Measurements from ENCODE around the gene SLC38A10.

SLC38A10 gene

GRCh38 chr17:81254955-81255717 lies 40.0 kb downstream of the SLC38A10 start:
- no peak overlapping the region for H3K4me3 ChIP-seq (ENCODE audit: control insufficient read depth, low read depth, low read length)
- peak; percentile 55 for TF ChIP-seq CTCF (conservative IDR thresholded peaks at IDR 0.05; ENCODE audit: control insufficient read depth, insufficient read depth, low read depth, low read length)
- peak; percentile 68 for DNase-seq (ENCODE audit: low read depth)

GRCh38 chr17:81253358-81254131 lies 41.6 kb downstream of the SLC38A10 start:
- peak; percentile 71 for TF ChIP-seq CTCF (conservative IDR thresholded peaks at IDR 0.05; ENCODE audit: control insufficient read depth, insufficient read depth, low read depth, low read length)
- DNase-seq (ENCODE audit: low read depth) = peak; percentile 44

GRCh38 chr17:81252987-81253329 lies 42.1 kb downstream of the SLC38A10 start:
- no peak for DNase-seq (ENCODE audit: low read depth)

More at GRCh38 chr17:81253358-81254131, 41.6 kb downstream of the SLC38A10 start:
- no peak overlapping the region for H3K4me3 ChIP-seq (ENCODE audit: control insufficient read depth, low read depth, low read length)

GRCh38 chr17:81252326-81252986 lies 42.7 kb downstream of the SLC38A10 start:
- no peak overlapping the region for H3K4me3 ChIP-seq (ENCODE audit: control insufficient read depth, low read depth, low read length)
- no peak for DNase-seq (ENCODE audit: low read depth)
- no peak for TF ChIP-seq CTCF (conservative IDR thresholded peaks at IDR 0.05; ENCODE audit: control insufficient read depth, insufficient read depth, low read depth, low read length)

More at GRCh38 chr17:81252987-81253329, 42.1 kb downstream of the SLC38A10 start:
- no peak for TF ChIP-seq CTCF (conservative IDR thresholded peaks at IDR 0.05; ENCODE audit: control insufficient read depth, insufficient read depth, low read depth, low read length)
- H3K4me3 ChIP-seq (ENCODE audit: control insufficient read depth, low read depth, low read length) = no peak overlapping the region

- no peak for TF ChIP-seq CTCF (conservative IDR thresholded peaks at IDR 0.05; ENCODE audit: control insufficient read depth, insufficient read depth, low read depth, low read length)
- H3K4me3 ChIP-seq (ENCODE audit: control insufficient read depth, low read depth, low read length) = no peak overlapping the region
- no peak for DNase-seq (ENCODE audit: low read depth)
Measured at GRCh38 chr17:81251709-81252301, 43.3 kb downstream of the SLC38A10 start.

- no peak for TF ChIP-seq CTCF (conservative IDR thresholded peaks at IDR 0.05; ENCODE audit: control insufficient read depth, insufficient read depth, low read depth, low read length)
Measured at GRCh38 chr17:81251094-81251708, 43.9 kb downstream of the SLC38A10 start.

More at GRCh38 chr17:81251094-81251708, 43.9 kb downstream of the SLC38A10 start:
- H3K4me3 ChIP-seq (ENCODE audit: control insufficient read depth, low read depth, low read length) = no peak overlapping the region
- no peak for DNase-seq (ENCODE audit: low read depth)

Measured in fibroblast of mammary gland (primary cell).